ENCODE measurements around the gene DYRK1A. TPM values are rescaled to one million over a fixed set of nuclear protein-coding genes. Genes with fewer than 3 reads are reported as not detected.

DYRK1A gene
- total RNA-seq, 1 experiment from 2014 or later: 48.7 TPM

DNA sequence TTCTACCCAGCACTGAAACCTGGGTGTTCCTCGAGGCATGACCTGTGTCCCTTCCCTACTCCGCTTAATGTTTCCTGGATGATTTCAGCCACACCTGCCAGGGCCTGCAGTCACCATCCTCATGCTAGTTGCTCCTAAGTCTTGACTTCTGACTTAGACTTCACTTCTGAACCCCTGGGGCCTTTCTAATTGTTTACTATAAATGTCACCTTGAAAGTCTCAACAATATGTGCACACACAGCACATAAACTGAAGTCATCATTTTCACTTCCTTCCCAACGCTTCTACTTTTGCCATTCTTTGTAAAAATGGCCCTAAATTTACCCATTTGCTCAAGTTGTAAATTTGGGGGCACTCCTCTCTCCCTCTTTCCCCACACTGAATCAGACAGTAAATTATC is 141.1 kb downstream of the DYRK1A start:
- intact Hi-C loops (cut with micrococcal nuclease): no loop called here
- no peaks in the 10 kb centered on the region for H3K9me3 ChIP-seq (ENCODE audit: low read length)
- H3K4me1 ChIP-seq (ENCODE audit: insufficient read depth, low read length): peaks cover 4% of the 10 kb centered on the region; the same call in 1 of the 2 replicates
- peaks cover 67% of the 10 kb centered on the region for H3K36me3 ChIP-seq (ENCODE audit: low read depth, low read length)
- ChIA-PET POLR2A (ENCODE audit: unreplicated experiment) (no interaction called here), CTCF (no interaction called here)
- H4K20me1 ChIP-seq (ENCODE audit: low read length): no peaks in the 10 kb centered on the region
- ATAC-seq (no peak), DNase-seq (no peak)
- TF ChIP-seq EZH2phosphoT487 (IDR thresholded peaks at IDR 0.05; ENCODE audit: borderline replicate concordance, low read length) (no peak), EZH2 (IDR thresholded peaks at IDR 0.05; ENCODE audit: low read length, unreplicated experiment) (no peak)
- TF ChIP-seq, protein P1, sequence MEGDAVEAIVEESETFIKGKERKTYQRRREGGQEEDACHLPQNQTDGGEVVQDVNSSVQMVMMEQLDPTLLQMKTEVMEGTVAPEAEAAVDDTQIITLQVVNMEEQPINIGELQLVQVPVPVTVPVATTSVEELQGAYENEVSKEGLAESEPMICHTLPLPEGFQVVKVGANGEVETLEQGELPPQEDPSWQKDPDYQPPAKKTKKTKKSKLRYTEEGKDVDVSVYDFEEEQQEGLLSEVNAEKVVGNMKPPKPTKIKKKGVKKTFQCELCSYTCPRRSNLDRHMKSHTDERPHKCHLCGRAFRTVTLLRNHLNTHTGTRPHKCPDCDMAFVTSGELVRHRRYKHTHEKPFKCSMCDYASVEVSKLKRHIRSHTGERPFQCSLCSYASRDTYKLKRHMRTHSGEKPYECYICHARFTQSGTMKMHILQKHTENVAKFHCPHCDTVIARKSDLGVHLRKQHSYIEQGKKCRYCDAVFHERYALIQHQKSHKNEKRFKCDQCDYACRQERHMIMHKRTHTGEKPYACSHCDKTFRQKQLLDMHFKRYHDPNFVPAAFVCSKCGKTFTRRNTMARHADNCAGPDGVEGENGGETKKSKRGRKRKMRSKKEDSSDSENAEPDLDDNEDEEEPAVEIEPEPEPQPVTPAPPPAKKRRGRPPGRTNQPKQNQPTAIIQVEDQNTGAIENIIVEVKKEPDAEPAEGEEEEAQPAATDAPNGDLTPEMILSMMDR (conservative IDR thresholded peaks at IDR 0.05; ENCODE audit: low read depth, low read length): no peak
- no peaks in the 10 kb centered on the region for H3F3A ChIP-seq (ENCODE audit: low read length, unreplicated experiment)
- H3K4me3 ChIP-seq (ENCODE audit: low read length): no peak overlapping the region
- no peak overlapping the region for H3K9ac ChIP-seq (ENCODE audit: low read length)
- peaks cover 6% of the 10 kb centered on the region for H3K79me2 ChIP-seq (ENCODE audit: low read length)
- no peaks in the 10 kb centered on the region for H3K9me2 ChIP-seq (replicated peaks; ENCODE audit: low read length)
- BruUV-seq (replicated peaks): no TSS peak
- H2AFZ ChIP-seq (ENCODE audit: low read length): no peak overlapping the region
- no peaks in the 10 kb centered on the region for H3K27me3 ChIP-seq (ENCODE audit: low read length)
- H3K27ac ChIP-seq (ENCODE audit: low read length): no peak overlapping the region
- H3K4me2 ChIP-seq (ENCODE audit: low read length): no peak overlapping the region

DNA sequence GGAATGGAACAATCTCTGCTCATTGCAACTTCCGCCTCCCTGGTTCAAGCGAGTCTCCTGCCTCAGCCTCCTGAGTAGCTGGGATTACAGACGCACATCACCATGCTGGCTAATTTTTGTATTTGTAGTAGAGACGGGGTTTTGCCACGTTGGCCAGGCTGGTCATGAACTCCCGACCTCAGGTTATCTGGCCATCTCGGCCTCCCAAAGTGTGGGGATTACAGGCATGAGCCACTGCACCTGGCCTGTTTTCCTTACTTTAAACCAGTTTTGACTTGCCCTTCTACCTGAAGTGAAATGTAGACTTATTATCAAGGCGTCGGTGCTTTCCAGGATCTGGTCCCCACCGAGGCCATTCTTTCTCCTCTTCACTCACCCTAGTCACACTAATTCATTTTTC is 141.8 kb downstream of the DYRK1A start:
- CTCF ChIA-PET: no interaction called here
- H4K20me1 ChIP-seq (ENCODE audit: low read length): no peaks in the 10 kb centered on the region
- TF ChIP-seq EZH2 (IDR thresholded peaks at IDR 0.05; ENCODE audit: low read length, unreplicated experiment): no peak
- TF ChIP-seq, protein P1 (conservative IDR thresholded peaks at IDR 0.05; ENCODE audit: low read depth, low read length): no peak
- TF ChIP-seq EZH2phosphoT487 (IDR thresholded peaks at IDR 0.05; ENCODE audit: borderline replicate concordance, low read length): no peak
- no peak overlapping the region for H3K4me2 ChIP-seq (ENCODE audit: low read length)
- intact Hi-C loops (cut with micrococcal nuclease): no loop called here
- no peaks in the 10 kb centered on the region for H3K27me3 ChIP-seq (ENCODE audit: low read length)
- H3F3A ChIP-seq (ENCODE audit: low read length, unreplicated experiment): no peaks in the 10 kb centered on the region
- H3K9ac ChIP-seq (ENCODE audit: low read length): no peak overlapping the region
- H2AFZ ChIP-seq (ENCODE audit: low read length): no peak overlapping the region
- DNase-seq (no peak), ATAC-seq (no peak)
- H3K79me2 ChIP-seq (ENCODE audit: low read length): peaks cover 2% of the 10 kb centered on the region
- H3K4me3 ChIP-seq (ENCODE audit: low read length): no peak overlapping the region
- BruUV-seq (replicated peaks): no TSS peak
- H3K4me1 ChIP-seq (ENCODE audit: insufficient read depth, low read length): peaks cover 2% of the 10 kb centered on the region; the same call in 1 of the 2 replicates
- POLR2A ChIA-PET (ENCODE audit: unreplicated experiment): no interaction called here
- H3K27ac ChIP-seq (ENCODE audit: low read length): no peak overlapping the region
- H3K9me3 ChIP-seq (ENCODE audit: low read length): no peaks in the 10 kb centered on the region
- H3K36me3 ChIP-seq (ENCODE audit: low read depth, low read length): peaks cover 64% of the 10 kb centered on the region
- no peaks in the 10 kb centered on the region for H3K9me2 ChIP-seq (replicated peaks; ENCODE audit: low read length)

DNA sequence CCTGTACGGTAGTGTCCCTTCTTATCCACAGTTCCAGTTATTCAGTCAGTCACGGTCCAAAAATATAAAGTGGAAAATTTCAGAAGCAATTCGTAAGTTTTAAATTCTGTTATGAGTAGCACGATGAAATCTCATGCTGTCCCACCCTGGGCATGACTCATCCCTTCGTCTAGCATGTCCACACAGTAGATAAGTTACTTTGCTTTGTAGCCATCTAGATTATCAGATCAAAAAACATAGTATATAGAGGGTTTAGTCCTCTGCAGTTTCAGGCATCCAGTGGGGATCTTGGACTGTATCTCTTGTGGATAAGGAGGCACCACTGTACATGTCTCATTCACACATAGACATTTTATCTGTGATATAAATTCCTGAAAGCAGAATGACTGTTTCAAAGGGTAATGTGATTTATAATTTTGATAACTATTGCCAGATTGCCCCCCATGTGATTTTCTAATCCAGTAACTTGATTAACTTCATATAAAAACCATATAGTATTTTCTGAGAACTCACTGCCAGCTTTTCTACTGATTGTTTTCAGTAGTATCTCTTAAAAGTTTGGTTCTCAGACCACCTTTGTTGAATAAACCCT is 143.3 kb downstream of the DYRK1A start:
- ChIA-PET POLR2A (ENCODE audit: unreplicated experiment) (no interaction called here), CTCF (no interaction called here)
- DNase-seq: no peak
- Histone ChIP-seq H3K36me3 (ENCODE audit: low read depth, low read length) (peaks cover 71% of the 10 kb centered on the region), H3K4me1 (ENCODE audit: insufficient read depth, low read length) (no peaks in the 10 kb centered on the region), H3K27ac (ENCODE audit: low read length) (no peak overlapping the region), H3F3A (ENCODE audit: low read length, unreplicated experiment) (no peaks in the 10 kb centered on the region), H4K20me1 (ENCODE audit: low read length) (no peaks in the 10 kb centered on the region), H3K27me3 (ENCODE audit: low read length) (no peaks in the 10 kb centered on the region), H3K4me3 (ENCODE audit: low read length) (no peak overlapping the region), H2AFZ (ENCODE audit: low read length) (no peak overlapping the region), H3K4me2 (ENCODE audit: low read length) (no peak overlapping the region), H3K9me3 (ENCODE audit: low read length) (no peaks in the 10 kb centered on the region), H3K9ac (ENCODE audit: low read length) (no peak overlapping the region), H3K9me2 (replicated peaks; ENCODE audit: low read length) (no peaks in the 10 kb centered on the region), H3K79me2 (ENCODE audit: low read length) (no peaks in the 10 kb centered on the region)
- no TSS peak for BruUV-seq (replicated peaks)
- intact Hi-C loops (cut with micrococcal nuclease): no loop called here
- ATAC-seq: no peak
- TF ChIP-seq, protein P1 (conservative IDR thresholded peaks at IDR 0.05; ENCODE audit: low read depth, low read length): no peak
- TF ChIP-seq EZH2 (IDR thresholded peaks at IDR 0.05; ENCODE audit: low read length, unreplicated experiment) (no peak), EZH2phosphoT487 (IDR thresholded peaks at IDR 0.05; ENCODE audit: borderline replicate concordance, low read length) (no peak)
